MM.1S (cell line): ENCODE results near the gene PLCB1.

Source experiments
- CTCF ChIP-seq: fragments of 300-600 bp; sonication (generic); IDR thresholded peaks from 2 replicates; pipeline ENCODE4 v1.5.1; 2016; ENCODE audit warnings: antibody characterized with exemption, low read length, mixed read lengths
- EZH2 ChIP-seq: fragments of 300-600 bp; sonication (generic); optimal IDR thresholded peaks from 2 replicates; pipeline ENCODE3; 2017; ENCODE audit warnings: low read depth, mild to moderate bottlenecking, antibody characterized with exemption, low read length, mixed read lengths
- EZH2phosphoT487 ChIP-seq: fragments of 300-600 bp; sonication (generic); IDR thresholded peaks from 2 replicates; pipeline ENCODE4 v1.6.1; 2018; ENCODE audit warnings: antibody characterized with exemption, low read length

- TF ChIP-seq CTCF (no peak), EZH2 (no peak), EZH2phosphoT487 (no peak)
Measured at GRCh38 chr20:8296536-8296935, 164.5 kb downstream of the PLCB1 start.
